GM18517 (cell line): Measurements from ENCODE around the gene CHMP4A.

Experiments
- ATAC-seq: cut with Tn5 transposase; IDR thresholded peaks from one replicate; pipeline ENCODE4 v1.9.1; 2021; ENCODE audit warnings: mild to moderate bottlenecking, moderate library complexity; ENCODE audit not compliant: unreplicated experiment

CHMP4A gene

GRCh38 chr14:24198814-24199524 is 14.3 kb downstream of the CHMP4A start:
- ATAC-seq, result no peak

GRCh38 chr14:24197056-24197450 is 16.2 kb downstream of the CHMP4A start:
- ATAC-seq, result no peak

- peak; percentile 26 for ATAC-seq
Observed at GRCh38 chr14:24196071-24197055, 16.9 kb downstream of the CHMP4A start.

GRCh38 chr14:24195186-24196070 is 17.9 kb downstream of the CHMP4A start, which contains the start of gene TM9SF1:
TSS of gene TM9SF1 (minus strand) at chr14:24195441. CDS start at chr14:24195019, 422 bp downstream.
- ATAC-seq, result peak; percentile 76

GRCh38 chr14:24194873-24195185 is 18.5 kb downstream of the CHMP4A start:
- no peak for ATAC-seq

GRCh38 chr14:24194186-24194872 is 19.0 kb downstream of the CHMP4A start:
- no peak for ATAC-seq

- no peak for ATAC-seq
Observed at GRCh38 chr14:24192933-24193332, 20.4 kb downstream of the CHMP4A start.

GRCh38 chr14:24190416-24190815 is 22.9 kb downstream of the CHMP4A start:
- no peak for ATAC-seq

- no peak for ATAC-seq
Observed at GRCh38 chr14:24189460-24189859, 23.8 kb downstream of the CHMP4A start.

GRCh38 chr14:24189059-24189375 is 24.3 kb downstream of the CHMP4A start:
- no peak for ATAC-seq

- ATAC-seq, result peak; percentile 86
Observed at GRCh38 chr14:24188251-24189058, 24.8 kb downstream of the CHMP4A start, which contains the start of gene IPO4. TSS of gene IPO4 (minus strand) at chr14:24188816. CDS start at chr14:24188787, 29 bp downstream.

GRCh38 chr14:24187539-24187915 is 25.8 kb downstream of the CHMP4A start:
- no peak for ATAC-seq

GRCh38 chr14:24186831-24187538 is 26.3 kb downstream of the CHMP4A start:
- no peak for ATAC-seq

GRCh38 chr14:24185741-24186140 is 27.5 kb downstream of the CHMP4A start:
- ATAC-seq, result no peak

- ATAC-seq, result no peak
Observed at GRCh38 chr14:24185026-24185425, 28.3 kb downstream of the CHMP4A start.

GRCh38 chr14:24184104-24184970 is 29.0 kb downstream of the CHMP4A start:
- no peak for ATAC-seq

GRCh38 chr14:24183014-24183481 is 30.2 kb downstream of the CHMP4A start:
- no peak for ATAC-seq
